Thymus (tissue), 11 donors: ENCODE results near the gene EHD2. TPM values are rescaled to one million over a fixed set of nuclear protein-coding genes. Genes with fewer than 3 reads are reported as not detected.
"Not testable (repeated sequence)": the region's sequence is repeated elsewhere in the genome, so short reads cannot be mapped to it uniquely, and the experiment has no call there.

ENCODE experiments used
- DNase-seq, 9 donors: peaks; one replicate each; pipeline ENCODE4 v3.0.0-alpha.2; 2013; ENCODE audit warnings: low spot score in 9 of 9, low read depth in 6 of 9, missing footprints in 1 of 9
- H3K27ac ChIP-seq, 2 donors: one replicate each; pipeline ENCODE4 v1.5.1; 2013; ENCODE audit warnings: control low read depth in 1 of 2, low read depth in 1 of 2, low read length in 1 of 2, mild to moderate bottlenecking in 1 of 2, moderate library complexity in 1 of 2
- H3K27me3 ChIP-seq, 2 donors: one replicate each; pipeline ENCODE4 v1.5.1; 2013; ENCODE audit warnings: low read length in 1 of 2; ENCODE audit not compliant: control insufficient read depth in 2 of 2, insufficient read depth in 1 of 2
- H3K36me3 ChIP-seq, 2 donors: one replicate each; pipeline ENCODE4 v1.5.1; 2013; ENCODE audit warnings: low read length in 1 of 2, mild to moderate bottlenecking in 1 of 2, moderate library complexity in 1 of 2; ENCODE audit not compliant: control insufficient read depth in 2 of 2, insufficient read depth in 2 of 2
- H3K4me1 ChIP-seq, 2 donors: one replicate each; pipeline ENCODE4 v1.5.1; 2013; ENCODE audit warnings: low read length in 2 of 2; ENCODE audit not compliant: control insufficient read depth in 2 of 2, insufficient read depth in 2 of 2
- H3K4me3 ChIP-seq, 2 donors: one replicate each; pipeline ENCODE4 v1.5.1; 2013; ENCODE audit warnings: low read length in 2 of 2, control low read depth in 1 of 2, mild to moderate bottlenecking in 1 of 2
- H3K9me3 ChIP-seq, 2 donors: one replicate each; pipeline ENCODE4 v1.5.1; 2013; ENCODE audit warnings: low read length in 1 of 2, mild to moderate bottlenecking in 1 of 2; ENCODE audit not compliant: control insufficient read depth in 2 of 2, insufficient read depth in 1 of 2
- WGBS: extraction: QIAGEN DNeasy Blood & Tissue Kit; methylation state at CpG from one replicate; pipeline ENCODE4 v1.1.7; 2013; 5-methylcytosine and 5-hydroxymethylcytosine counted together
- polyA plus RNA-seq: library from polyadenylated mRNA; stranded (reverse); fragments of 200-250 nt; gene quantifications from one replicate; pipeline ENCODE4 v1.2.3, GENCODE V29; 2013
- total RNA-seq: library from RNA; stranded (reverse); fragments of 120-200 nt; gene quantifications from one replicate; pipeline ENCODE4 v1.2.4, GENCODE V29; 2013
- donor health status: healthy.

Gene EHD2
- total and polyA plus RNA-seq, 2 donors: 1.9 to 14.2 TPM

DNA sequence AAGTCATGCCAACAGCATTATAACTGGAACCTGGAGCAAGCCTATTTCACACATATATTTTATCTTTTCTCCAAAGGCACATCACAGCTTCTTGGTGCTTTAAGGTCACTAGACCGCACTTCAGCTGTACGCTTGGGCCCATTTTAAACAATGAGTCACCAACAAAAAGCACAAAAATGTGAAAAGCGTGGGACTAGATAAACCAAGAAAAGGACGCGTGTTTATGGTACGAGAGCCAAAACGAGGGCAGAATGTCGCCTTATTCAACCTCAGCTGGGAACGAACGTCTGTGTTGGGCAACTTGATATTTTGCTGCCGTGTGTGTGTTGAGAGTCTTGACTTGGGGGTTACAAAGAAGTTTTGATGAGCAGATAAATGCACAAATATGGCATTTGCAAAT is 9.2 kb upstream of the EHD2 start:
- Histone ChIP-seq H3K36me3 (peaks cover 24 to 32% of the 10 kb centered on the region in 2 donors), H3K4me1 (no peaks in the 10 kb centered on the region), H3K27ac (no peak overlapping the region), H3K9me3 (no peaks in the 10 kb centered on the region), H3K27me3 (peaks cover 0 to 8% of the 10 kb centered on the region in 2 donors), H3K4me3 (no peak overlapping the region)
- no peak for DNase-seq
- WGBS: 95% methylated on average over 11 of the region's 11 CpGs

DNA sequence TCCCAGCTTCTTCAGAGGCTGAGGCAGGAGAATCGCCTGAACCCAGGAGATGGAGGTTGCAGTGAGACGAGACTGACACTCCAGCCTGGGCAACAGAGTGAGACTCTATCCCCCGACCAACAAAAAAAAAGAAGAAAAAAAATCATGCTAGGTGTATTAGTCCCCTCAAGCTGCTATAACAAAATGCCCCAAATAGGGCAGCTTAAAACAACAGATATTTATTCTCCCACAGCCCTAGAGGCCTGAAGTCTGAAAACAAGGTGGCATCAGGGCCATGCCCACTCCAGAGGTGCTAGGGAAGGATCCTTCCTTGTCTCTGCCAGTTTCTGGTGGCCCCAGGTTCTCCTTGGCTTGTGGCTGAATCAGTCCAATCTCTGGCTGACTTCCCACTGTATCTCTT is 8.6 kb upstream of the EHD2 start:
- WGBS: 97% methylated on average over 3 of the region's 3 CpGs
- H3K9me3 ChIP-seq: no peaks in the 10 kb centered on the region
- peaks cover 0 to 8% of the 10 kb centered on the region in 2 donors for H3K27me3 ChIP-seq
- no peak for DNase-seq
- no peaks in the 10 kb centered on the region for H3K4me1 ChIP-seq
- H3K27ac ChIP-seq: no peak overlapping the region
- peaks cover 19 to 26% of the 10 kb centered on the region in 2 donors for H3K36me3 ChIP-seq
- no peak overlapping the region for H3K4me3 ChIP-seq

DNA sequence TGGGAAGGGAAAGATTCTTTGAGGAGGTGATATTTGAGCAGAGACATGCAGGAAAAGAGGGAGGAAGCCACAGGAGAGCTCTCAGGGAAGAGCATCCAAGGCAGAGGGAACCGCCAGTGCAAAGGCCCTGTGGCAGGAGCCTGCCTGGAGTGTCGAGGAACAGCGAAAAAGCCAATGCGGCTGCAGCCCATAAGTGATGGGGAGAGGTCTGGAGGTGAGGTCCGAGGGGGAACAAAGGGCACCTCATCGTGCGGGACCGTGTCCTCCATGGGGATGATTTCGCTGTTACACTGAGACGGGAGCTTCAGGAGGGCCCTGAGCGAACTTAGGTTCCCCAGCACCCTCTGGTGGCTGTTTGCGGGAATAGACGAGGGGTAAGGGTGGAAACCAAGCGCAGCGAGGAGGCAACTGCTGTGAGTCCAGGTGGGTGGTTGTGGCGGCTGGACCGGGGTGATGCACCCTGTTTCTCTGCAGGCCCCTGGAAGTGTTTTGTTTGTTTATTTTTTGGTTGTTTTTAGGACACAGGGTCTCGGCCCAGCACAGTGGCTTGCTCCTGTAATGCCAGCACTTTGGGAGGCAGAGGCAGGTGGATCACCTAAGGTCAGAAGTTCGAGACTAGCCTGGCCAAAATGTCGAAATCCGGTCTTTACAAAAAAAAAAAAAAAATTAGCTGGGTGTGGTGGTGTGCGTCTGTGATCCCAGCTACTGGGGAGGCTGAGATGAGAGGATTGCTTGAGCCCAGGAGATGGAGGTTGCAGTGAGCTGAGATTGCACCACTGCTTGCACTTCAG is 5.9 kb upstream of the EHD2 start:
- Histone ChIP-seq H3K27ac (no peak overlapping the region), H3K36me3 (peaks cover 6 to 10% of the 10 kb centered on the region in 2 donors), H3K4me1 (no peaks in the 10 kb centered on the region), H3K9me3 (no peaks in the 10 kb centered on the region), H3K27me3 (peaks cover 0 to 10% of the 10 kb centered on the region in 2 donors), H3K4me3 (no peak overlapping the region)
- DNase-seq: peak in 8 of 9 donors; percentile 38 to 85 (median 67)
- WGBS: 27% methylated on average over 22 of the region's 22 CpGs

DNA sequence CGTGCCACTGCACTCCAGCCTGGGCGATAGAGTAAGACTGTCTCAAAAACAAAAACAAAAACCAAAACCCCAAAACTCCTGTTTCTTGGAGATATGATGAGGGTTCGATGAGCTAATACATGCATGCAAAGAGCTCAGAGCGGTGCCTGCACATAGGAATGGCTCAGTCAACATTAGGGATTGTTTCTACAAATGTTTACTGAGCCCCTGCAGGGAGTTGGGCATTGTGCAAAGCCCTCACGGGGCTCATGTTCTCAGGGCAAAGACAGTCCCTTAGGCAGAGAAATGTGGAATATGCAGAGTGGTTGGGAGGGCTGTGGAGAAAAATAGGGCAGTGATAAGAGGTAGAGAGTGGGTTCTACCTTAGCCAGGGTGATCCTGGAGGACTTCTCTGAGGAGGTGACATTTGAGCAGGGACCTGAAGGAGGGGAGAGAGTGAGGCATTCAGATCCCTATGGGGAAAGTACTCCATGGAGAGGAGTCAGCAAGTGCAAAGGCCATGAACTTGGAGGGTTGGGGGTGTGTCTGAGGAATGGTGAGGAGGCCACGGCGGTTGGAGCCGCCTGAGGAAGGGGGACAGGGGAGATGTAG is 1.5 kb upstream of the EHD2 start:
- Histone ChIP-seq H3K27me3 (peaks cover 0 to 28% of the 10 kb centered on the region in 2 donors), H3K4me1 (no peaks in the 10 kb centered on the region), H3K9me3 (peaks cover 0 to 13% of the 10 kb centered on the region in 2 donors), H3K27ac (no peak overlapping the region), H3K4me3 (no peak overlapping the region), H3K36me3 (no peaks in the 10 kb centered on the region)
- 95% methylated on average over 8 of the region's 8 CpGs for WGBS
- no peak for DNase-seq

DNA sequence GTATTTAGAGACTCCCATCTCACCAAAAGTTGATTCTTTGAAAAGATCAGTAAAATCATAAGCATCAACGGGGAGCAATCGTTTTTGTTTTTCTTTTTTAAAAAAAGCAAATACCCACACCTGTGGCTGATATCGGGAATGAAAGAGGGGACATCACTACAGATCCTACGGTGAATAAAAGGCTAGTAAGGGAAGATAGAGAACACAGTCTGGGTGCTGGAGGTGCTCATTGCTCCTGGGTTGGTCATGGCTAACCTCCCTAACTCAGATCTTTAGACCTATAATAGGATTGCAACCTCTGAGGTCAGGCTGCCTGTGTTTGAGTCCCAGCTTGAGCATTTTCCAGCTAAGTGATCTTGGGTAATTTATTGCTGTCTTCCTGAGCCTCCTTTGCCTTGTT is 1.1 kb downstream of the EHD2 start:
- no peak for DNase-seq
- no peak overlapping the region for H3K27ac ChIP-seq
- no peak overlapping the region for H3K4me3 ChIP-seq
- H3K4me1 ChIP-seq: no peaks in the 10 kb centered on the region
- no peaks in the 10 kb centered on the region for H3K36me3 ChIP-seq
- peaks cover 0 to 13% of the 10 kb centered on the region in 2 donors for H3K9me3 ChIP-seq
- peaks cover 0 to 20% of the 10 kb centered on the region in 2 donors for H3K27me3 ChIP-seq
- 97% methylated on average over 4 of the region's 4 CpGs for WGBS

DNA sequence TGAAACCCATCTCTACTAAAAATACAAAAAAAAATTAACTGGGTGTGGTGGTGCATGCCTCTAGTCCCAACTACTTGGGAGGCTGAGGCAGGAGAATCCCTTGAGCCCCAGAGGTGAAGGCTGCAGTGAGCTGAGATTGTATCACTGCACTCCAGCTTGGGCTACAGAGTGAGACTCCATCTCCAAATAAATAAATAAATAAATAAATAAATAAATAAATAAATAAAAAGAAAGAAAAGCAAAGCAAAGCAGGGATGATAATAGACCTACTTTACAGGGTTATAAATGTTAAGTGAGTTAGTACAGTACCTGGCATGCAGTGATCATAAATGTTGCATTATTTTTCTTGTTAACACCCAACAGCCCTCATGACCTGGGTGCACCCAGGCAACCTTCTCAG is 1.6 kb downstream of the EHD2 start:
- H3K27me3 ChIP-seq: peaks cover 0 to 20% of the 10 kb centered on the region in 2 donors
- H3K4me3 ChIP-seq, H3K4me1 ChIP-seq, DNase-seq, H3K36me3 ChIP-seq, H3K27ac ChIP-seq: not testable (repeated sequence)
- H3K9me3 ChIP-seq: peaks cover 0 to 13% of the 10 kb centered on the region in 2 donors

DNA sequence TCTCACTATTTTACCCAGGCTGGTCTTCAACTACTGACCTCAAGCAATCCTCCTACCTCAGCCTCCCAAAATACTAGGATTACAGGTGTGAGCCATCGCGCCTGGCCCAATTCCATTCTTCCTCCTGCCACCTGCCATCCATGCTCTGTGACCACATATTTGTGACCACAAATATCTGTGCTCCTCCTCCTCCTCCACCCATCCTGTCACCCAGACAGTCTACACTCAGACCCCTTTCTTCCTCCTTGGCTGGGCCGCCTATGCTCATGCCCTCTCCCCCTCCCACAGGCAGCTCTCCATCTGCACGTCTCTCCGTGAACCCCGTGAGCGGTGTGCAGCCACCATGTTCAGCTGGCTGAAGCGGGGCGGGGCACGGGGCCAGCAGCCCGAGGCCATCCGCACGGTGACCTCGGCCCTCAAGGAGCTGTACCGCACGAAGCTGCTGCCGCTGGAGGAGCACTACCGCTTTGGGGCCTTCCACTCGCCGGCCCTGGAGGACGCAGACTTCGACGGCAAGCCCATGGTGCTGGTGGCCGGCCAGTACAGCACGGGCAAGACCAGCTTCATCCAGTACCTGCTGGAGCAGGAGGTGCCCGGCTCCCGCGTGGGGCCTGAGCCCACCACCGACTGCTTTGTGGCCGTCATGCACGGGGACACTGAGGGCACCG is 3.2 kb downstream of the EHD2 start:
- no peak overlapping the region for H3K4me3 ChIP-seq
- DNase-seq: no peak
- no peaks in the 10 kb centered on the region for H3K4me1 ChIP-seq
- no peak overlapping the region for H3K27ac ChIP-seq
- H3K27me3 ChIP-seq: peaks cover 0 to 20% of the 10 kb centered on the region in 2 donors
- peaks cover 0 to 13% of the 10 kb centered on the region in 2 donors for H3K9me3 ChIP-seq
- WGBS: 93% methylated on average over 32 of the region's 32 CpGs
- no peaks in the 10 kb centered on the region for H3K36me3 ChIP-seq

DNA sequence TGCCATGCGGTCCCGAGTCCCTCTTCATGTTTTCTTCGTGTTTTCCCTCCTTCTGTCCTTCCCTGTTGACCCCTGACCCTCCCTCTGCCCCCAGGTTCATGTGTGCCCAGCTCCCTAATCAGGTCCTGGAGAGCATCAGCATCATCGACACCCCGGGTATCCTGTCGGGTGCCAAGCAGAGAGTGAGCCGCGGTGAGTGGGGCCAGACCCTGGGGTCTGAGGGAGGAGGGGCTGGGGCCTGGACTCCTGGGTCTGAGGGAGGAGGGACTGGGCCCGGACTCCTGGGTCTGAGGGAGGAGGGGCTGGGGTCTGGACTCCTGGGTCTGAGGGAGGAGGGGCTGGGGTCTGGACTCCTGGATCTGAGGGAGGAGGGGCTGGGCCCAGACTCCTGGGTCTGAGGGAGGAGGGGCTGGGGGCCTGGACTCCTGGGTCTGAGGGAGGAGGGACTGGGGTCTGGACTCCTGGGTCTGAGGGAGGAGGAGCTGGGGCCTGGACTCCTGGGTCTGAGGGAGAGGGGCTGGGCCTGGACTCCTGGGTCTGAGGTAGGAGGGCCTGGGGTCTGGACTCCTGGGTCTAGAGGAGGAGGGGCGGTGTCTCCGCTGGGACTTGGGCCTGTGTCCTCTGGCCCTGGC is 5.3 kb downstream of the EHD2 start:
- 92% methylated on average over 11 of the region's 11 CpGs for WGBS
- H3K36me3 ChIP-seq, H3K27me3 ChIP-seq, H3K4me1 ChIP-seq, DNase-seq, H3K4me3 ChIP-seq: not testable (repeated sequence)
- Histone ChIP-seq H3K9me3 (peaks cover 0 to 11% of the 10 kb centered on the region in 2 donors), H3K27ac (peak overlapping the region in 1 of 2 donors; percentile 37)
